ENCODE results near the gene ALAS1.

- TF ChIP-seq POLR2A (IDR thresholded peaks at IDR 0.05; ENCODE audit: low read depth, low read length) (no peak), POLR2AphosphoS5 (IDR thresholded peaks at IDR 0.05; ENCODE audit: low read depth, low read length) (no peak), TAF1 (IDR thresholded peaks at IDR 0.05; ENCODE audit: low read depth, low read length) (no peak)
Measured at GRCh38 chr3:52177701-52178042, 20.3 kb upstream of the ALAS1 start.
